ENCODE results near the gene POLR1A.
A peak's percentile ranks its signal among the peaks of the same experiment; 100 is the strongest.

Gene POLR1A

DNA sequence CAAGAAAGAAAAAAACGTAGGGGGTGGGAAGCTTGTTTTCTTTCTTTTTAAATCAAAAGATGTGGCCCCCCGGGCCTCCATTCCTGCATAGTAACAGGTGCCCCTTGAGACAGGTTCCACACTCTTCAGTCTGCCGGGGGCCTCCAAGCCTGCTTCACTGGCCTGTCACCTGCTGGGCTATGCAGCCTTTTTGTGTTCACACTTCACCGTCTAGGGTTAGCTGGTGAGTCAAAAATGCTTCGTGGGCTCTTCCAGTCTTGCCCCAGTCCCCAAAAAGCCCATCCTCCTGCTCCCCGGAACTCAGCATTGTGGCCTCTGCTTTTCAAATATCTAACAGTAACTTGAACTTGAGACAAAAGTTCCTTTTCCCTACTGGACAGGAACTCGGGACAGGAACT, 67.9 kb downstream of the POLR1A start:
- no peak for DNase-seq (ENCODE audit: low spot score)

DNA sequence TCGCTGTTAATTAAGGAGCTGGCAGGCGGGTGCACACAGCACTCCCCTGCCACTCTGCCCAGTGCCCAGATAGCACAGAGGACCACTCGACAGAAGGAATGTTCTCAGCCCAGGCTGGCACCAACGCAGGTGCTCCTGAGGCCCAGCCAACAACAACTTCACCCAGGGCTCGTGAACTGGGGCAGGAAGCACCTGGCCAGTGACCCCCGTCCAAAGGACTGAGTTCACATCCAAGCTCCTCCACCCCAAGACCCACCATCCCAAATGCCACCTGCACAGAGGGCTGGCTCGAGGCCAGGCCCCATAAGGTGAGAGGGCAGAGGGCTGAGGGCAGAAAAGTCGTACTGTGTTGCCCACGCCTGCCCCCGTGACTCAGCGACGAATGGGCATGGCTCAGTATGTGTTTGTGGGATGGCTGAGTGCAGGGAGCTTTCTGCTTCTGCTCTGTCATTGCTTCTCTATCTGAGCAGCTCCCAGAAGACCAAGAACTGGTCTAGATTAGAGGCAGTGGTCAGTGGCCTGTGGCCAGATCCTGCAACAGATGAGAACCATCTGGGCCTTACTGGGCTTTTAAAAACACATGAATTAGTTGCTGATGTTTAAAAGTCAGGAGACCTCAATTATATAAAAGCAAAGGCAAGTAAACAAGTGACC, 68.4 kb downstream of the POLR1A start:
- peak; percentile 90 for DNase-seq (ENCODE audit: low spot score)

- DNase-seq (ENCODE audit: low spot score), result no peak
Observed at GRCh38 chr2:86036669-86037138, 69.0 kb downstream of the POLR1A start.

DNA sequence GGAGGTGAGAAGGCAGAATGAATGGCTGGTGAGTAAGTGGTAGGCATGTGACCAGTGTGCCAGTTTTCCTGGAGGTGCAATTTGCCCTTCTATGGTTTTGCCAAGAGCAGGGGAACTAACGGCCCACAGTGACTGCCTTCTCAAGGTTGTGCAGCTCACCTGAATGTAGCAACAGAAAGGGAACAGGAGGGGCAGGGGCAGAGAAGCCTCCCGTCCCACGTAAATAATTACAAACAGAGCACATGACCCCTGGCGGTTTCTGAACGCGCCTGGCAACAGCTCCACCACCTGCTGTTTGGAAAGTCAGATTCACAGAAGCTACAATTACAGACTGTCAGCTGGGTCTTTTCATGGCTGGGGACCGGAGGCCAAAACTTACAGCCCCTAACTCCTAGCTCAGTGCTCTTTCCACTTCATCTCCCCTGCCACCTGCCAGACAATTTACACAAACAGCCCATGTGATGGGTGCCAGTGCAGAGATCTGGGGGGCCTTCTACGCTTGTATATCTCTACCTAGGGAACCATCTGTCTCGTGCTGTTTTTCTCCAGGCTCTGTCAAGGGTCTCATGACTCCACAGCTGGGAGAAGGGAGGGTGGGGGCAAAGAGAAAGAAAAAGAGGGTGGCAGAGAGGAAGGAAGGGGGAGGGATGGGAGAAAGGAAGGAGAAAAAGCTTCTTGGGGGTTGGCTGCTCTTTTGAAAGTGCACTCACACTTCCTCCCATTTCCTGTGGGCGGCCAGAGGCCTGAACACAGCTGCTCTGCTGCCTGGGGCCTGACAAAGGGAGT, 69.6 kb downstream of the POLR1A start:
- peak; percentile 87 for DNase-seq (ENCODE audit: low spot score)

DNA sequence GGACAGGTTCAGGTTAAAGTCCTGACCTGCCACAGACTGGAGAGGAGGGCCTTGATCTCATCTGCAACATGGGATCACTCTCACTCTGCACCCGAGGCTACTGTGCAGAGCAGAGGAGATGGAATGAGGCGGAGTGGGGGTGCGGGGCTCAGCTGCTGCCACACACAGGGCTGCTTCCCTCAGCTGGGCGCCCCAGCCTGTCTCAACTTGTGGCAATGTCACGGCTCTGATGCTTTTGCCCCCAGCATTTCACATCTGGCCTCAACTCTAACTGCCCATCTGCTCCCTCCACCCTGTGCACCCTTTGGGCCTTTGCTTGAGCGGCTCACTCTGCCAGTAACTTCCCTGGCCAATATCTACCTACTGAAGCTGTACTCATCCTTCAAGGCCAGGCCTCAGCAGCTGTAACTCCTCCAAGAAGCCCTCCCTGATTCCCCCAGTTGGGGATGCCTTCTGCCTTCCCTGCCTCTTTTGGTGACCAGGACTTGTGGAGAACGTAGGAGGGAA, 70.3 kb downstream of the POLR1A start:
- DNase-seq (ENCODE audit: low spot score), result no peak

GRCh38 chr2:86033751-86034692, 71.7 kb downstream of the POLR1A start:
- DNase-seq (ENCODE audit: low spot score), result no peak

GRCh38 chr2:86032861-86033595, 72.7 kb downstream of the POLR1A start:
- no peak for DNase-seq (ENCODE audit: low spot score)

- no peak for DNase-seq (ENCODE audit: low spot score)
Observed at GRCh38 chr2:86031606-86032005, 74.1 kb downstream of the POLR1A start.

GRCh38 chr2:86031151-86031550, 74.5 kb downstream of the POLR1A start:
- DNase-seq (ENCODE audit: low spot score), result no peak

GRCh38 chr2:86029873-86030272, 75.8 kb downstream of the POLR1A start:
- DNase-seq (ENCODE audit: low spot score), result no peak

GRCh38 chr2:86028766-86029381, 76.8 kb downstream of the POLR1A start:
- no peak for DNase-seq (ENCODE audit: low spot score)

GRCh38 chr2:86027922-86028765, 77.5 kb downstream of the POLR1A start:
- DNase-seq (ENCODE audit: low spot score), result no peak

DNA sequence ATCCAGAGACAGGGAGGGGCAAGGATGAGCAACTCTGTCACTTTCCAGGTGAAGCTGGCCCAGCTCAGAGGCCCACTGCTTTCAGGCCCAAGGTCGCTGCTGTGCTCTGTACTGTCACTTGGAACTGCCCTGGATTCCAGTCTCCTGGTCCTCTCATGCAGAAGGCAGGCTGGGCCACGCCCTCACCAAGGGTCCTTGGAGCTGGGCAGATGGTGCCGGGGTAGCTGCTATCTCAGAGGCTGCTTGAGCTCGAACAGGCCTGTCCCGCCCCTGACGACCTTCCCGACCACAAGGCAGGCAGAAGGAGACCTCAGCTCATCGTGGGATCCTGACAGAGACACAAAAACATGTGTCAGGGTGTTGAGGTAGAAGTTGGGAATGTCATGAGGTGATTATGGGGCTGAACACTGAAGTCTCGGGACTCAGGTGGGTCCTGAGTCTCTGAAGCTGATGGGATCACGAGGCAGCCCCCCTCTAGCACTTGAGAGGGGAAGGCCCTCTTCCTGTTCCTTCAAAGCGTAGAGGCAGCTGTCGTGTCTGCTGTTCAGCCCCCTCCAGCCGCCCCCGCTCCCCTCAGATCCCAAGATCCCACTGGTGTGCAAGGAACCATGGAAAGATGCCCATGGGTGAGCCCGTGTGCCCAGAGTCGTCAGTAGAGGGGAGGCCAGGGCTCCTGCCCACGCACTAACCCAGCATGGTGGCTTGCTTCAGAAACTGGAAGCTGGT, 78.3 kb downstream of the POLR1A start:
- no peak for DNase-seq (ENCODE audit: low spot score)

GRCh38 chr2:86026744-86027065, 79.0 kb downstream of the POLR1A start:
- no peak for DNase-seq (ENCODE audit: low spot score)

GRCh38 chr2:86025976-86026743, 79.5 kb downstream of the POLR1A start:
- DNase-seq (ENCODE audit: low spot score), result no peak

GRCh38 chr2:86025229-86025820, 80.4 kb downstream of the POLR1A start:
- DNase-seq (ENCODE audit: low spot score), result peak; percentile 19

- DNase-seq (ENCODE audit: low spot score), result no peak
Observed at GRCh38 chr2:86023366-86023712, 82.3 kb downstream of the POLR1A start.

- DNase-seq (ENCODE audit: low spot score), result no peak
Observed at GRCh38 chr2:86022661-86023365, 82.9 kb downstream of the POLR1A start.

Measured in AG08395 (cell line).